Fibroblast of gingiva (primary cell): ENCODE data around the gene RREB1.

Source experiments
- DNase-seq: peaks from one replicate; pipeline ENCODE4 v3.0.0-alpha.2; 2011; ENCODE audit warnings: low read depth

Gene RREB1

DNA sequence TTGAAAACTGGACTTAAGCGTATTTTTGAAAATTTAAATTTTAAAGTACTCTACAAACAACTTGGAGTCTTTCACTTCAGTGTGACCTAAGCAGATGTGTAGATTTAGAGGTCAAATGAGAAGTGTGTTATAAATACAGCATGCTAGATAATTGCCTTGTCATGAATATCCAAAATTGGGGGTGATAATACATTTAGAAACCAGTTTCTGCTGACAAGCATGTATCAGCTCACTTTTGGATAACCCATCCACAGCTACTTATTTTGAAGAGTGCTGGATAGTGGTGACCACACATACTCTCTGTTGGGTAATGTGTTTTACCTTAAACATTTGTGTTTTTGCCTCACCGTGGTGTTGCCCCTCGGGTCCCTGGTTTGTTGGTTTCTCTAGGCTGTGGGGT lies 14.9 kb downstream of the RREB1 start:
- DNase-seq, result no peak

GRCh38 chr6:7124114-7124513 lies 16.4 kb downstream of the RREB1 start:
- no peak for DNase-seq

GRCh38 chr6:7124636-7125035 lies 16.9 kb downstream of the RREB1 start:
- no peak for DNase-seq

- DNase-seq, result no peak
Observed at GRCh38 chr6:7125290-7125689, 17.5 kb downstream of the RREB1 start.

DNA sequence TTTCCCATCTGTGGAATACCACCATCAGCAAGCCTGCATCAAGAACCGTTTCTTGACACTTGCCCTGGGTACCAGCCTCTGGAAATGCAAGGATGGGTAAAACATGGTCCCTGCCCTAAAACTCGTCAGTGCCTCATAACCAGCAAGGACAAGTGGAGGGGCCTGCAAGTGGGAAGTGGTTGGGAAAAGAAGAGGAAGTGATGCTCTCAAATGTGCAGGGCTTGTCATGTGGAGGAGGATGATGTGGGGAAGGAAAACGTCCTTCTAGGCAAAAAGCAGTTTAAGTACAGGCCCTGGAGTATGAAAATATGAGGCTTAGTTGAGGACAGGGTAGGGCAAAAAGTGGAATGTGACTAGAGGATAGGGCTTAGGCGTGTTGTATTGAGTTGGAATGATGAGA lies 19.0 kb downstream of the RREB1 start:
- no peak for DNase-seq

- DNase-seq, result no peak
Observed at GRCh38 chr6:7127680-7128079, 19.9 kb downstream of the RREB1 start.

- no peak for DNase-seq
Observed at GRCh38 chr6:7129360-7129759, 21.6 kb downstream of the RREB1 start.

DNA sequence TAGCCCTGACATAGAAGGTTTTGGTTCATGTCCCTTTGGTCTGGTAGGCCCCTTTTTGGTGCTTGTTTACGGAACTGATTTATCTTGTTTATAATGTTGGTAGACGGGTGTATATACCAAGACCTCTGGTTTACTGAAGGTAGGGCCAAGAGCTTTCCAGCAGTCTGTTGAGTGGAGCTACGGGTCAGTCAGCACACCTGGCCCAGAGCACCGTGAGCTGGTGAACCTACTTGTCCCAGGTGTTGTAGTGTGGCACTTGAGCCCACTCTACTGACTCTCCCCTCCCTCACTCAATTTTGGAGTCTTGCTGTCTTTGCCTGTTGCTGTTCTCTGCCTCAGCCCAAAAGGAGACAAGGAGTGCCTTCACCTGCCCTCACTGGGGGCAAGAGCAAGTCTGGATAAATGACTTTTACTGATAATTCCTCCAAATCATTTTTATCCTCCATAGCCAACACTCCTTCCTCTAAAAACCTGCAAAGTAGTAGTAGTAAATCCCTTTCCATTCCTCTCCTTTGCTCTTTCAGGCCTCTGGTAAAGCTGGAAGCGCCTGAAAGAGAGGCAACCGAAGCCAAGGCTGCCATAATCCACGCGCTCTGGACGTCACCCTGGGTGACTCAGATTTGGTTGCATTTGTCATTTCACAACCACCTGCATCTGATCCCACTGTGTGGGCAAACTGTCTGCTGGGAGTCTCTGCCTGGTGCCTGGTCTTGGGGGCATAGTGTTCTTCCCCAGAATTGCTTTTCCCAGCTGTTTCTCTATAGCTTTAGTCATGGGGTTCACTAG lies 22.2 kb downstream of the RREB1 start:
- DNase-seq, result peak; percentile 53

DNA sequence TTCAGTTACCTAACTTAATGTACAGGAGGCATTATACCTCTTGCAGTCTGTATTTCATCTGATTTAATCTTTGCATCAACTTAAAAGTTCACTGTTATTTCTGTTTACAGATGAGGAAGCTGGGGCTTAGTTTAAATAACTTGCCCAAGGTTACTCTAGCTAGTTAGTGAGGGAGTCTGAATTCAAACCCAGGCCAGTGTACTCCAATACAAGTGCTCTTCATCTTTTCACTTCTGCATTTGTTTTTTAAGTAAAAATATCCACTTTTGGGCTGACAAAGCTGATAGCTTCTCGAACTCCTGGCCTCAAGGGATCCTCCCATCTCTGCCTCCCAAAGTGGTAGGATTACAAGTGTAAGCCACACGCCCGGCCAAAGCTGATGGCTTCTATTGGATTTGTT lies 23.6 kb downstream of the RREB1 start:
- DNase-seq, result no peak

- DNase-seq, result no peak
Observed at GRCh38 chr6:7132398-7133035, 24.8 kb downstream of the RREB1 start.

DNA sequence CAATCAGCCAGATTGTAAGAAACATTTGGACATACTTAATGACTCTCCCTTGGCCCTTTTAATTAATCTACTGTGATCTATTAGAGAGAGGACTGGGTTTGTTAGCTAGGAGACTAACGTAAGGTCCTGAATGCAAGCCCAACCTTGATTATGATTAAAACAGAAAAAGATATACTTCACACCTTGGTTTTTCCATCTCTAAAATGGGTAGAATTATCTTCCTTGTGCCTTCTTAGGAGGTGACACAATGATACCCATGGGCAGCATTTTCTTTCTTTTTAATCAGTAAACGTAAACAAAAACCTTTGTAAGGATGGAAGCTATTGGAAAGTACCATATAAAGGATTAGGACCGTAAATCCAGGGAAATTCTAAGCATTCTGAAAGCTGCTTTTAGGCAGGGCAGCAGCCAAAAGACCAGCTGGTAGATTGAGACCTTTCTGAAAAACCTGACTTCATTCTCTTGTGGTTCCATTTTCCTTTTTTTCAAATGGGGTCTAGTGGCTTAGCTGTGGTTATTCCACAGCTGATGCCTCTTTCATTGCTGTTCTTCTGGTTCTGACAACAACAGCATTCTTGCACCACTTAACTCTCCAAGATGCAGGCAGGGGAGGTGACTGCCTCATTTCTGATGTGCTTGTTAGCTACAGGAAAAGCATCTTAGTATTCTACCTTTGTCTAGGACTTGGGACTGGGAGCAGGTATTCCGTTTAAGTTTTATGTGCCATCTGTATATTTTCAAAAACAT lies 27.4 kb downstream of the RREB1 start:
- no peak for DNase-seq

GRCh38 chr6:7135755-7136154 lies 28.0 kb downstream of the RREB1 start:
- DNase-seq, result no peak

GRCh38 chr6:7136859-7137334 lies 29.1 kb downstream of the RREB1 start:
- DNase-seq, result no peak

- peak; percentile 46 for DNase-seq
Observed at GRCh38 chr6:7137335-7138045, 29.7 kb downstream of the RREB1 start.

- DNase-seq, result no peak
Observed at GRCh38 chr6:7138046-7138531, 30.3 kb downstream of the RREB1 start.

GRCh38 chr6:7138921-7139358 lies 31.2 kb downstream of the RREB1 start:
- no peak for DNase-seq

- DNase-seq, result no peak
Observed at GRCh38 chr6:7139835-7140470, 32.2 kb downstream of the RREB1 start.

- peak; percentile 75 for DNase-seq
Observed at GRCh38 chr6:7140631-7141378, 33.0 kb downstream of the RREB1 start.

- DNase-seq, result no peak
Observed at GRCh38 chr6:7142228-7142801, 34.6 kb downstream of the RREB1 start.

GRCh38 chr6:7142918-7143475 lies 35.2 kb downstream of the RREB1 start:
- DNase-seq, result no peak
